ENCODE results near the gene COPZ2.
"Not testable (repeated sequence)": the region's sequence is repeated elsewhere in the genome, so short reads cannot be mapped to it uniquely, and the experiment has no call there.

The COPZ2 gene

DNA sequence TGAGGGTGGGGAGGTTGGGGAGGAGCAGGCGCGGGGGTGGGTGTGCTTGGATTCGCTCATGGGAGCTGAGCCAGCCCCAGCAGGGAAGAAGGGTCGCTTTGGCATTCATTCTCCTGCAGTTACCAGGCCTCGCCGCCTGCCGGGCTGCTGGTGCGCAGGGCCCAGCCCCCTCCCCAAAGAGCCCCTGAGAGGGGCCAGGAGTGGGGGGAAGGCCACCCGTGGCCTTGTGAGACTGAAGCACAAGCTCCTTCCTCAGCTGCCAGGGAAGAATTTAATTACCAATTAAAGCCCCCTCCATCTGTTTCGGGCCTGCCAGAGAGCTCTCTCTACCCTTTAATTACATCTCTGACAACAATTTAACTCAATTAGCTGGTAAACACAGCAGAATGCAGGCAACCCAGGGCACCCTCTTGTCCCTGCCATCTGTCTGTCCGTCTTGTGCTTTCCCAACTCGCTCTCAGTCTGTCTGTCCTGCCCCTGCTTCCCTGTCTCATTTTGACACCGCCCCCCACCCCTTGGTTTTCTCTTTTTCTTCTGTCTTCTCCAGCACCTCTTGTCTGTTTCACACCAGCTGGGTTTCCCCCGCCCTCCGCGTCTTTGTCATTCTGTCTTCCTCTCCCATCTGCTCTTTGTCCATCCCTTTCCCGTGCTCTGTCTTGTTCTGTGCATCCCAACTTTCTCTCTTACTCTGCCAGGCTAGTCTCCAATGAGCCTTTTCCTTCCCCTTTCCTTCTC is 34.0 kb downstream of the COPZ2 start:
- peak; percentile 70 for DNase-seq

DNA sequence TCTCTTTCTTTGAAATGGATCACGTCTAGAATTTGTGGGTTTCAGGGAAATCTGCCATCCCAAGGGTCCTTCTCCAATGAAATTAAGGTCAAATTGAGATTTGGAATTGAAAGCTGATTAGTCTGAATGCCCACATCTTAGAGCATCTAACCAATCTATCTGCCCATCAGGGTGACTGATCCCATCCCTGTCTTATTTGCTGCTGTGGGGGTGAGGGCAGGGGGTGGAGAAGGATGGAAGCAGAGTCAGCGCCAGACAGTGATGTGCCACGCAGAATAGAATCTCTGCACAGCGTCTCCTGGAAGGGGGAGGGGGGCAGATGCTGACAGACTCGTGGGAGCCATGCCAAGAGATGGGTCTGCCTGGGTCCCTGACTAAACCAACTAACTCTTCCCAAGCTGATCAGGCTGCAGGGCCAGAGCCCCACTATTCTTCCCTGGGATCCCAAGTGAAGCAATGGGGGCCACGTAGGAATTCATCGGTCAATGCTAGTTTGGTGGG is 34.6 kb downstream of the COPZ2 start:
- peak; percentile 65 for DNase-seq

DNA sequence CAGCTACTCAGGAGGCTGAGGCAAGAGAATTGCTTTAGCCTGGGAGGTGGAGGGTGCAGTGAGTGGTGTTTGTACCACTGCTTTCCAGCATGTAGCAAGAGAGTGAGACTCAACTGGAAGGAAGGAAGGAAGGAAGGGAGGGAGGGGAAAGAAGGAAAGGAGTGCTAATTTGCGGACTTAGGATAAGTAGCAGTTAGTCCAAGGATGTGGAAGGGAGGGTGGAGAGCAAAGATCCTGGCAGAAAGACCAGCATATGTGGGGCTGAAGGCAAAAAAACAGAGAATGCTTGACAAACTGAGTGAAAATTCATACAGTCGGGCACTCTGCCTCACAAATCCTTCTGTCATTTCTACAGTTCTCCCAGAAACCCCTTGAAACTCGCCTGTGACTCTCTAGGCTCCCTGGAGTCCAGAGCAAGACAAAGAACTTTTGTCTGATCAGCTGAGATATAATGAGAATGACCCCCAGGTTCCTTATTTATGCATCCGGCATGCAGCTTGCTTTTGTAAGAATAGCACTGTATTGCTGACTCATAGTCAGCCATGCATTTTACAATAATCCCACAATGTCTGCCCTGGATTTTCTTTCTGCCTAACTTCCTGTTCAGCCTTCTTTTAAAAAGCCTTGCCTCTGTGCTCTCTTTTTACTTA is 35.2 kb downstream of the COPZ2 start:
- DNase-seq = peak; percentile 84

DNA sequence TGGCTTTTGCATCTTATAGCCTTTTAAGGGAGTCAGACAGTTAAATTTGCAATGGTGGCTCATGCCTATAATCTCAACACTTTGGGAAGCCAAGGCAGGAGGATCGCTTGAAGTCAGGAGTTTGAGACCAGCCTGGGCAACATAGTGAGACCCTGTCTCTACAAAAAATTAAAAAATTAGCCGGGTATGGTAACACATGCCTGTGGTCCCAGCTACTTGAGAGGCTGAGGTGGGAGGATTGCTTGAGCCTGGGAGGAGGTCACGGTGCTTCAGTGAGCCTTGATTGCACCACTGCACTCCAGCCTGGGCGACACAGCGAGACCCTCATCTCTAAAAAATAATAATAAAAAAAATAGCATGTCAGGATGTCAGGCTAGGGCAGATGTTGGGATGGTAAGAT is 35.9 kb downstream of the COPZ2 start:
- not testable (repeated sequence) for DNase-seq

DNA sequence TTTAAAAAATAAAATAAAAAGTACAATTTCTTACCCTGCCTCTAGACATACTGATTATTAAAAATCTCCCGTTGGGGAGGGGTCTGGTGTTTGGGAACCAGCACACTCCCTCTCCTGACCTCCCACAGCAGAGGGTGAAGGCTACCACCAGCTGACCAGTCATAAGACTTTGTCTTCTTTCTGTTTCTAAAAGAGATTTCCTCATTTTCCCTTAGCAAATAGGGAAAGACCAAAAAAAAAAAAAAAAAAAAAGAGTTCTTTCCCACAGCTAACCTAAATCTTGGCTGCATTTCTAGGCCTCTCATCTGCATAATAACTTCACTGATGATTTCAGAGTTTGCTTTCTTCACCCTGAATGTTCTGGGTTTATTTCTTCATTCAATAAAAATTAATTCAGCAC is 36.4 kb downstream of the COPZ2 start:
- no peak for DNase-seq

DNA sequence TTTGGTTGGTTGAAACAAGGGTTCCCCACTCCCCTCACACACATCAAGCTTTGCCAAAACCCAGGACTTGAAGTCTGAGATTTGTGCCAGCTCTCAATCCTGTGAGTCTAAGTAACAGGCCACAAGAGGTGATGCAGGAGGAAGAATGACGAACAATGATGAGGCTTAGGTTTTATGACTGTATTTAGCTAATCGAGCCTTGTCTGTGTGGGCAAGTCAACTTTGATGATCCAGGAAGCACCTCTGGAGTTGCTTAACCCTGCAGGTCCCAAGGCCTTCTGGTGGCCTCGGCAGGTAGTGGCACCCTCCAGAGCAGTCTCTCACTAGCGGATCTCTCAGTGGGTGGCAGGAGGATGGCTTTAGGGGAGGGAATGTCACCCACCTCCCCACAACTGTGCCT is 38.0 kb downstream of the COPZ2 start:
- DNase-seq = no peak

GRCh38 chr17:47998044-47998443 is 39.6 kb downstream of the COPZ2 start:
- no peak for DNase-seq

GRCh38 chr17:47997586-47997985 is 40.0 kb downstream of the COPZ2 start:
- DNase-seq = no peak

- no peak for DNase-seq
Measured at GRCh38 chr17:47996201-47996600, 41.4 kb downstream of the COPZ2 start.

DNA sequence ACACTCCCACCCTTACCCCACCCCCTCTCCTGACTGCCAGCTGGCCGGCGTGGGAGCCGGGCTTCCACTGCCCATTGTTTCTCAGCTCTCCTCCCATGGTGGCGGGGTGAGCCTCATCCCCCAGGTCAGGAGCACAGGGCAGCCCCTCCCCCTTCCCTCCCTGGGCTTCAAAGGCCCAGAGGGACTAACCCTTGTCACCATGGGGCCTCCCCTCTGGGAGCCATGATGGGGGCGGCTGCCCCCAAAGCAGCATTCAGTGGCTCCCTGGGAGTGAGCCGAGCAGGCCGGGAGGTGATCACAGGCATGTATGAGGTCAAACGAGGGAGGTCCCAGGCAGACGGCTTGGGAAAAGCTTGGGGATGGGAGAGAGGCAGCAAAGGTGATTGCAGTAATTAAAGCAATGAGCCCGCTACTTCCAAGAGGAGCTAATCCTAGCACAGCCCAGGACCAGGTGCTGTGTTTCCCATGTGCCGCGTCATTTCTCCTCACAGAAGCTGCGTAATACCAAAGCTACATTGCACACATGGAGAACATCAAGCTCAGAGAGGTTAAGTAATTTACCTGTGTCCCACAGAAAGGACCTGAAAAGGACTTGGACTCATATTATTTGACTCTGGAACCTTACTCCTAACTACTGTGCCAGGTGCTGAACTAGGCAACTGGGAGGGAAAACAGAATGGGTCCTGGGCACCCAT is 42.2 kb downstream of the COPZ2 start:
- DNase-seq = no peak

DNA sequence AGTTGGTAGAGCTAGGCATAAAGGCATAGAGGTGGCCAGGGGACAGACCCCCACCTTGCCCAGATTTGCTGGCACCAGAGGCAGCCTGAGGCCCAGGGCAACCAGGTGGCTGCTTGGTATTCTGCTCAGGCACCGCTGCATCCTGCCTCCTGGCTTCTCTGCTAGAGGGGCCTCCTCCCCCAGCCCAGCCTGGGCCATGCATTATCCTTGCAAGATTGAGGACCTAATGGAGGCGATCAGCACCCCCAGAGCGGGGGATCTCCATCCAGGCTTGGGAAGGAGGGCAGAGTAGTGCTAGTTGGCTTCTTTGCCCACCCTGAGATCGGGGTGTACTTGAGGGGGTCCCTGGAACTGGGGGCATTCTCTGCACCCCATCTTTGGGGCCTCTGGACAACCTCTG is 42.9 kb downstream of the COPZ2 start:
- no peak for DNase-seq

DNA sequence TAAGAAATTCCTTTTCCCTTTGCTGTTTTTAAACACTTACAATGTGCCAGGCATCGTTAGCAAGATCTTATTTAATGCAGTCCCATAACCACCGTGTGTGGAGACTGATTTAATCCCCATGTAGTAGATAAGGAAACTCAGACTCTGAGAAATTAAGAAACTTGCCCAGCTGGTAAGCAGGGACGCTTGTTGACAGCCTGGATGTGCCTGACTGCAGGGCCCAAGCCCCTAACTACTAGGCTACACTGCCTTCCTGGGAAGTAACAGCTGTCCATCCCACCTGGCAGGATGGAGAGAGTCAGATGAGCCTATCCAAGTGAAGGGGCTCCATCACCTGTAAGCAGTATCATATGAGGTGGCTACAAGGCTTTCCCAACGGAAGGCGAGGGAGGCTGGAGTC is 43.6 kb downstream of the COPZ2 start:
- DNase-seq = no peak

- DNase-seq = no peak
Measured at GRCh38 chr17:47993031-47993564, 44.5 kb downstream of the COPZ2 start.

- DNase-seq = no peak
Measured at GRCh38 chr17:47992216-47992615, 45.4 kb downstream of the COPZ2 start.

DNA sequence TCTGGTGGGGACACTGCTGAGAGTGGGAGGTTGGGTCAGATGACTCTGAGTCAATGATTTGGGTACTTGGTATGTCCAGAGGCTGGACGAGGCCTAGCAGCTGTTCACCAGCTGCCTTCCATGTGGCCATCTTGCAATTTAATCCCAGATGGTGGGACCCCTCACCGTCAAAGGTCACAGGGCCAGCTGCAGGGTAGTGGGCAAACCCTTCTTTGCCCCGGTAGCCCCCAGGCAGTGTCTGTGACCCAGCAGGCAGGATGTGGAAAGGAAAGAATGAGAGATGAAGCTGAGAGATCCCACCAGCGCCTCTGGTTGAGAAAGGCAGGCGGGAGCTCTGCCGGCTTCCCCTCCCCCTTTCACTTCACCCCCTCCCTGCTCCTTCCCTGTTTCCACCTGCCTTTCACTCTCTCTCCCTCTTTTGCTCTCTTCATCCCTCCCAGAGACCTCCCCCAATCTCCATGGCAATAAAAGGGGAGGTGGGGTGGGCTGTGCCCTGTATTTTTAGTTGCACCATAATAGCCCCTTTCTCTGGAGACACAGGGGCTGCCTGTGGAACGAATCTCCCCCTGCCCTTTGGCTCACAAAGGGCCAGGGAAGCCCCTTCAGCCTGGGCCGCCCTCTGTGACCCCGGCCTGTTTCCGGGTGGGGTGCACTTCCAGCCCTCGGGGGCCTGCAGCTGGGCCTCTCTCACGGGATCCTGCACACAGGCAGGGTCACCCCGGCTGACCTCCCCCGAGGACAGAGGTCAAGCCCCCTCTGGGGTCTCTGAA is 46.5 kb downstream of the COPZ2 start:
- no peak for DNase-seq

DNA sequence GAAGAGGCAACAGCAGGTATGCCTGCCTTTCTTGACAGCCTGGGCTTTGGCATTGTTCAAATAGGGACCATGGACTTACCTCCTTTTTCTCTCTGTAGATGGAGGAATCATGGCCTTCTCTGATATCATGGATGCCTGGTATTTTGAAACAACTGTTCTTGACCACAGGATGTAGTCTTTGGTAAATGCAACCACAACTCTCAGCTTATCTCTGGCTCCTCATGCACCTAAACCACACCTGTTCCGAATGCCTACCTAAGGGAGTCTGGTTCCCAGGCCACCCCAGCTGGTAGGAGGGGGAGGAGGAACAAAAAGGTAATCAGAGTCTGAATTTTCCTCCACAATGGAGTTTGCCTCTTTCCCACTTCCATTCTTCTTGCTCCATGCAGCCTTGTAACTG is 47.9 kb downstream of the COPZ2 start:
- no peak for DNase-seq

- no peak for DNase-seq
Measured at GRCh38 chr17:47989159-47989558, 48.4 kb downstream of the COPZ2 start.

DNA sequence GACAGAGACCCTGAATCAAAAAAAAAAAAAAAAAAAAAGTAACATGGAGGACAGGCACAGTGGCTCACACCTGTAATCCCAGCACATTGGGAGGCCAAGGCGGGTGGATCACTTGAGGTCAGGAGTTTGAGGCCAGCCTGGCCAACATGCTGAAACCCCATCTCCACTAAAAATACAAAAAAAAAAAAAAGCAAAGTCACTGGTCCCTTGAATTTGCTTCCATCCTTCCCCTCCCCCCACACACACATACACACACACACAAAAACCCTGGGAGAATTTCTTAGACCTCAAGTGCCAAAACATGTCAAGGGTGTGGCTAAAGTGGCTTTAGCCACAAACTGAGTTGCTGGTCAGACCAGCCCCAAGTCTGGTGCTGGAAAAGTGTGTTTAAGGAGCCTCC is 49.2 kb downstream of the COPZ2 start:
- not testable (repeated sequence) for DNase-seq

DNA sequence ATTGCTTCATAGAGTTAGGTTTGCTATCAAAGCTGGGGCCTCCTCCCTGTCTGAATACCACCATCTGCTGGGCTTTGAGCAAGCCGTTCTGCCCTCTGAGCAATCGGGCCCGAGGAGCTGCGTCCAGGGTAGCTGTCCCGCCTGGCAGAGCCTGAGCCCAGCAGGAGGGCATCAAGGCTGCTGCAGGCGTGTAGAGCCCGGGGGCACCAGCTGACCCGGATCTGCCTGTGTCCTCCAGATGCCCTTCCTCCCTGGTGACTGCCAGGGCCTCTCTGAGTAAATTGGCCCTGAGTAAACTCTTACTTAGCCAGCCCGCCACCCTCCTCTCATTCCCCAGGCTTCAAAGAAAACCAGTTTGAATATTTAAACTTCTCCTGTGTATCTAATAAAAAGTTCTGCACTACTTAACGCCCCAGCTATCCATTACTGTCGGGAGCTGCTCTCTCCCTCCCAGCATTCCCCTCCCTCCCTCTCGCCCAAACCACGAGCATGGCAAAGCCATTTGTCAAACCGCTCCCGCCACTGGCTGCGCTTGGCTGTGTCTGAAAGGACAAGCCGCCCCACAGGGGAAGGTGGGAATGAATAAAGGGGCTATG is 50.3 kb downstream of the COPZ2 start:
- DNase-seq = peak; percentile 39

DNA sequence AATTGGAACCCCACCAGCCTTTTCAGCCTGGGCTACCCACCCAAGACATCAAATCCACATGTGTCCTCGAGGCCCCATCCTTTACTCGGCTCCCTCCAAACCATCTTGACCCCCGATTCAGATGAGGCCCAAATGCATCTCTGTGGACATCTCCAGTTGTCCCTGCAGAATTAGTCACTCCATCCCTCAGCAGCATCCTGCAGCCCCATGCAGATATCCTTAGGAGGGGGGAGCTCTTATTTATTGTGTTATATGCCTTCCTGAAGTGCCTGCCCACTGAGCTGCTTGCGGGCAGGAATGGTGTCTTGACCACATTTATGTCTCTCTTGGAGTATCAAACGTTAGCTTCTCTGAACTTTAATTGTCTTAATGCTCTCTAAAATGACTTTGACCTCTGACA is 51.1 kb downstream of the COPZ2 start:
- DNase-seq = no peak

- no peak for DNase-seq
Measured at GRCh38 chr17:47983492-47984223, 53.9 kb downstream of the COPZ2 start.
